ENCODE data around the gene DYNC1I1.

- no peak for TF ChIP-seq SIN3A (IDR thresholded peaks at IDR 0.05; ENCODE audit: borderline replicate concordance, low read depth, low read length)
- no peak for TF ChIP-seq CTCF (IDR thresholded peaks at IDR 0.05)
- TF ChIP-seq EP300 (IDR thresholded peaks at IDR 0.05; ENCODE audit: borderline replicate concordance in 1 of 2, low read depth in 1 of 2, low read length in 1 of 2) = no peak
- no peak for TF ChIP-seq POLR2AphosphoS5 (IDR thresholded peaks at IDR 0.05; ENCODE audit: low read depth, low read length)
- TF ChIP-seq TAF1 (IDR thresholded peaks at IDR 0.05; ENCODE audit: borderline replicate concordance, low read depth, low read length) = no peak
- TF ChIP-seq, protein P1, sequence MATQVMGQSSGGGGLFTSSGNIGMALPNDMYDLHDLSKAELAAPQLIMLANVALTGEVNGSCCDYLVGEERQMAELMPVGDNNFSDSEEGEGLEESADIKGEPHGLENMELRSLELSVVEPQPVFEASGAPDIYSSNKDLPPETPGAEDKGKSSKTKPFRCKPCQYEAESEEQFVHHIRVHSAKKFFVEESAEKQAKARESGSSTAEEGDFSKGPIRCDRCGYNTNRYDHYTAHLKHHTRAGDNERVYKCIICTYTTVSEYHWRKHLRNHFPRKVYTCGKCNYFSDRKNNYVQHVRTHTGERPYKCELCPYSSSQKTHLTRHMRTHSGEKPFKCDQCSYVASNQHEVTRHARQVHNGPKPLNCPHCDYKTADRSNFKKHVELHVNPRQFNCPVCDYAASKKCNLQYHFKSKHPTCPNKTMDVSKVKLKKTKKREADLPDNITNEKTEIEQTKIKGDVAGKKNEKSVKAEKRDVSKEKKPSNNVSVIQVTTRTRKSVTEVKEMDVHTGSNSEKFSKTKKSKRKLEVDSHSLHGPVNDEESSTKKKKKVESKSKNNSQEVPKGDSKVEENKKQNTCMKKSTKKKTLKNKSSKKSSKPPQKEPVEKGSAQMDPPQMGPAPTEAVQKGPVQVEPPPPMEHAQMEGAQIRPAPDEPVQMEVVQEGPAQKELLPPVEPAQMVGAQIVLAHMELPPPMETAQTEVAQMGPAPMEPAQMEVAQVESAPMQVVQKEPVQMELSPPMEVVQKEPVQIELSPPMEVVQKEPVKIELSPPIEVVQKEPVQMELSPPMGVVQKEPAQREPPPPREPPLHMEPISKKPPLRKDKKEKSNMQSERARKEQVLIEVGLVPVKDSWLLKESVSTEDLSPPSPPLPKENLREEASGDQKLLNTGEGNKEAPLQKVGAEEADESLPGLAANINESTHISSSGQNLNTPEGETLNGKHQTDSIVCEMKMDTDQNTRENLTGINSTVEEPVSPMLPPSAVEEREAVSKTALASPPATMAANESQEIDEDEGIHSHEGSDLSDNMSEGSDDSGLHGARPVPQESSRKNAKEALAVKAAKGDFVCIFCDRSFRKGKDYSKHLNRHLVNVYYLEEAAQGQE (IDR thresholded peaks at IDR 0.05; ENCODE audit: low read depth, low read length) = no peak
- TF ChIP-seq GATA2 (CRISPR knock-in tag; IDR thresholded peaks at IDR 0.05) = no peak
- TF ChIP-seq MXI1 (IDR thresholded peaks at IDR 0.05; ENCODE audit: low read depth, low read length) = no peak
- no peak for TF ChIP-seq RFX5 (IDR thresholded peaks at IDR 0.05; ENCODE audit: low read length)
- TF ChIP-seq NFIC (IDR thresholded peaks at IDR 0.05; ENCODE audit: borderline replicate concordance) = no peak
- no peak for TF ChIP-seq EZH2phosphoT487 (IDR thresholded peaks at IDR 0.05; ENCODE audit: borderline replicate concordance, low read depth)
- TF ChIP-seq, protein P2, sequence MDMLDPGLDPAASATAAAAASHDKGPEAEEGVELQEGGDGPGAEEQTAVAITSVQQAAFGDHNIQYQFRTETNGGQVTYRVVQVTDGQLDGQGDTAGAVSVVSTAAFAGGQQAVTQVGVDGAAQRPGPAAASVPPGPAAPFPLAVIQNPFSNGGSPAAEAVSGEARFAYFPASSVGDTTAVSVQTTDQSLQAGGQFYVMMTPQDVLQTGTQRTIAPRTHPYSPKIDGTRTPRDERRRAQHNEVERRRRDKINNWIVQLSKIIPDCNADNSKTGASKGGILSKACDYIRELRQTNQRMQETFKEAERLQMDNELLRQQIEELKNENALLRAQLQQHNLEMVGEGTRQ (IDR thresholded peaks at IDR 0.05; ENCODE audit: borderline replicate concordance, low read depth, low read length) = no peak
- no peak for TF ChIP-seq YY1 (IDR thresholded peaks at IDR 0.05; ENCODE audit: low read depth)
Measured at GRCh38 chr7:96089511-96089910, 317.2 kb downstream of the DYNC1I1 start.
